ENCODE data around the gene NUP133. TPM values are rescaled to one million over a fixed set of nuclear protein-coding genes. Genes with fewer than 3 reads are reported as not detected.

The NUP133 gene
- total and polyA plus RNA-seq, 2 donors from 2014 or later: 15.9 to 35.0 TPM

GRCh38 chr1:229440851-229441537 is 67.1 kb downstream of the NUP133 start:
- DNase-seq (peak in 2 of 5 donors; percentile 26 to 47), FAIRE-seq (no peak)
- H3K9me3 ChIP-seq (ENCODE audit: control insufficient read depth in 2 of 3, insufficient read depth in 1 of 3, low read length in 3 of 3): no peaks in the 10 kb centered on the region
- no peak for TF ChIP-seq CTCF (IDR thresholded peaks at IDR 0.05; ENCODE audit: borderline replicate concordance, extremely low read depth, insufficient read depth)
- H3K27ac ChIP-seq (ENCODE audit: low read depth in 2 of 2, low read length in 2 of 2): no peak overlapping the region
- H3K27me3 ChIP-seq (ENCODE audit: control insufficient read depth, insufficient read depth, low read length): no peaks in the 10 kb centered on the region
- H3K36me3 ChIP-seq (ENCODE audit: control insufficient read depth in 2 of 3, insufficient read depth in 3 of 3, low read length in 3 of 3): peaks cover 3 to 12% (median 6%) of the 10 kb centered on the region in 3 donors
- H3K4me3 ChIP-seq (ENCODE audit: low read length in 3 of 3): no peak overlapping the region
- intact Hi-C loops (cut with DNase I): no loop called here
- H3K4me1 ChIP-seq (ENCODE audit: control insufficient read depth in 2 of 3, insufficient read depth in 2 of 3, low read depth in 1 of 3, low read length in 3 of 3): no peaks in the 10 kb centered on the region
- H3K9ac ChIP-seq (ENCODE audit: low read length in 3 of 3): no peak overlapping the region

- TF ChIP-seq CTCF (IDR thresholded peaks at IDR 0.05; ENCODE audit: borderline replicate concordance, extremely low read depth, insufficient read depth): no peak
- Histone ChIP-seq H3K4me1 (ENCODE audit: control insufficient read depth in 2 of 3, insufficient read depth in 2 of 3, low read depth in 1 of 3, low read length in 3 of 3) (no peaks in the 10 kb centered on the region), H3K9me3 (ENCODE audit: control insufficient read depth in 2 of 3, insufficient read depth in 1 of 3, low read length in 3 of 3) (no peaks in the 10 kb centered on the region), H3K4me3 (ENCODE audit: low read length in 3 of 3) (no peak overlapping the region), H3K27me3 (ENCODE audit: control insufficient read depth, insufficient read depth, low read length) (peaks cover 18% of the 10 kb centered on the region), H3K27ac (ENCODE audit: low read depth in 2 of 2, low read length in 2 of 2) (no peak overlapping the region), H3K9ac (ENCODE audit: low read length in 3 of 3) (no peak overlapping the region), H3K36me3 (ENCODE audit: control insufficient read depth in 2 of 3, insufficient read depth in 3 of 3, low read length in 3 of 3) (peaks cover 3 to 8% (median 3%) of the 10 kb centered on the region in 3 donors)
- intact Hi-C loops (cut with DNase I): no loop called here
- no peak for DNase-seq
- no peak for FAIRE-seq
These were observed 70.1 kb downstream of the NUP133 start for GRCh38 chr1:229438021-229438420.

GRCh38 chr1:229437443-229437842 is 70.7 kb downstream of the NUP133 start:
- H3K27me3 ChIP-seq (ENCODE audit: control insufficient read depth, insufficient read depth, low read length): peaks cover 21% of the 10 kb centered on the region
- intact Hi-C loops (cut with DNase I): no loop called here
- DNase-seq (no peak), FAIRE-seq (no peak)
- TF ChIP-seq CTCF (IDR thresholded peaks at IDR 0.05; ENCODE audit: borderline replicate concordance, extremely low read depth, insufficient read depth): no peak
- peaks cover 3 to 8% (median 3%) of the 10 kb centered on the region in 3 donors for H3K36me3 ChIP-seq (ENCODE audit: control insufficient read depth in 2 of 3, insufficient read depth in 3 of 3, low read length in 3 of 3)
- no peaks in the 10 kb centered on the region for H3K9me3 ChIP-seq (ENCODE audit: control insufficient read depth in 2 of 3, insufficient read depth in 1 of 3, low read length in 3 of 3)
- H3K4me1 ChIP-seq (ENCODE audit: control insufficient read depth in 2 of 3, insufficient read depth in 2 of 3, low read depth in 1 of 3, low read length in 3 of 3): no peaks in the 10 kb centered on the region
- H3K9ac ChIP-seq (ENCODE audit: low read length in 3 of 3): no peak overlapping the region
- no peak overlapping the region for H3K4me3 ChIP-seq (ENCODE audit: low read length in 3 of 3)
- no peak overlapping the region for H3K27ac ChIP-seq (ENCODE audit: low read depth in 2 of 2, low read length in 2 of 2)
